ENCODE results near the gene MTREX. TPM values are rescaled to one million over a fixed set of nuclear protein-coding genes. Genes with fewer than 3 reads are reported as not detected.

The MTREX gene
- total RNA-seq, 2 experiments from 2014 or later = 62.7 to 125 TPM

DNA sequence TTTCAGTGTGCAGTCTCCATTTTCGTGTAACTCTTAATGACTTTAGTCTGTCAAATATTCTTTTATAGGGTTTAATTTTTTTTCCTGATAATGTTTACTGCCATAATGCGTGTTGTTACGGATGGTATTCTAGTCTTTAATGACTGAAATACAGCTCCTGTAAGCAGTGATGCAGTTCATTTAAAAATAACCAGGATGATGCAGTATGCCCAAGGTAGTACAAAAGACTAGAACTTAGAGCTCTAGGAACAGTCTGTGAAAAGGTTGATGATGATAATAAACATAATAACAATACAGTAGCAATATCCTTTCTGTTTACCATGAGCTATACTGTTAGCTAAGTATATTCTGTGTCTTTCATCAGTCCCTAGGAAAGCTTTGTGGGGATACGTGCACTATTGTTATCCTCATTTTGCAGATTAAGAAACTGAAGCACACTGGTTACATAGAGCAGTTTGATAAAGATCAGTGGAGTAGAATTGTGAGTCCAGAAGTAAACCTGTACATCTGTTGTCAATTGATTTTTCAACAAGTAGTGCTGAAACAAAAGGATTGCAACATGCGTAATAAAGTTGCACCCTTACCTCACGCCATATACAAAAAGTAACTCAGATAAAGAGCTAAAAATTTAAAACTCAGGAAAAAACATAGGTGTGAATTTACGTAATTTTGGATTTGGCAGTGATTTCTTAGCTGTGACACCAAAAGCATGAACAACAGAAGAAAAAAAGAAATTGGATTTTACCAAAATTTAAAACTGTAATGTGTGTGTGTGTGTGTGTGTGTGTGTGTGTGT is 64.5 kb downstream of the MTREX start:
- Histone ChIP-seq H3K4me1 (ENCODE audit: insufficient read depth, low read length, poor library complexity, severe bottlenecking) (no peaks in the 10 kb centered on the region), H3K79me2 (ENCODE audit: insufficient read depth, low read depth, low read length) (no peaks in the 10 kb centered on the region), H3K4me2 (ENCODE audit: low read length) (no peak overlapping the region), H3K9me2 (ENCODE audit: insufficient read depth, low read length) (no peaks in the 10 kb centered on the region), H3K4me3 (ENCODE audit: low read depth, low read length, poor library complexity, severe bottlenecking) (no peak overlapping the region), H2AFZ (ENCODE audit: low read length) (no peak overlapping the region), H4K20me1 (ENCODE audit: insufficient read depth, low read length) (no peaks in the 10 kb centered on the region), H3K27ac (ENCODE audit: low read depth, low read length, poor library complexity, severe bottlenecking) (no peak overlapping the region), H3K9me3 (ENCODE audit: low read length) (peaks cover 25% of the 10 kb centered on the region), H3K36me3 (ENCODE audit: insufficient read depth, low read length) (peaks cover 94% of the 10 kb centered on the region)
- DNase-seq (ENCODE audit: low spot score) = no peak
- ChIA-PET POLR2A (interaction anchor here (0.7 to 1.7 kb wide), 6 partner anchors 10 to 278 kb away, joined by 3 to 5 read pairs (median 4); no protein-coding TSS in a partner anchor), CTCF (ENCODE audit: unreplicated experiment) (no interaction called here)
- TF ChIP-seq, protein P1, sequence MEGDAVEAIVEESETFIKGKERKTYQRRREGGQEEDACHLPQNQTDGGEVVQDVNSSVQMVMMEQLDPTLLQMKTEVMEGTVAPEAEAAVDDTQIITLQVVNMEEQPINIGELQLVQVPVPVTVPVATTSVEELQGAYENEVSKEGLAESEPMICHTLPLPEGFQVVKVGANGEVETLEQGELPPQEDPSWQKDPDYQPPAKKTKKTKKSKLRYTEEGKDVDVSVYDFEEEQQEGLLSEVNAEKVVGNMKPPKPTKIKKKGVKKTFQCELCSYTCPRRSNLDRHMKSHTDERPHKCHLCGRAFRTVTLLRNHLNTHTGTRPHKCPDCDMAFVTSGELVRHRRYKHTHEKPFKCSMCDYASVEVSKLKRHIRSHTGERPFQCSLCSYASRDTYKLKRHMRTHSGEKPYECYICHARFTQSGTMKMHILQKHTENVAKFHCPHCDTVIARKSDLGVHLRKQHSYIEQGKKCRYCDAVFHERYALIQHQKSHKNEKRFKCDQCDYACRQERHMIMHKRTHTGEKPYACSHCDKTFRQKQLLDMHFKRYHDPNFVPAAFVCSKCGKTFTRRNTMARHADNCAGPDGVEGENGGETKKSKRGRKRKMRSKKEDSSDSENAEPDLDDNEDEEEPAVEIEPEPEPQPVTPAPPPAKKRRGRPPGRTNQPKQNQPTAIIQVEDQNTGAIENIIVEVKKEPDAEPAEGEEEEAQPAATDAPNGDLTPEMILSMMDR (conservative IDR thresholded peaks at IDR 0.05; ENCODE audit: low read length) = no peak
- TF ChIP-seq EZH2phosphoT487 (IDR thresholded peaks at IDR 0.05; ENCODE audit: borderline replicate concordance, low read depth, low read length) = no peak
- intact Hi-C loops (cut with micrococcal nuclease; ENCODE audit: unreplicated experiment) = no loop called here
- no TSS peak for BruUV-seq (replicated peaks)

DNA sequence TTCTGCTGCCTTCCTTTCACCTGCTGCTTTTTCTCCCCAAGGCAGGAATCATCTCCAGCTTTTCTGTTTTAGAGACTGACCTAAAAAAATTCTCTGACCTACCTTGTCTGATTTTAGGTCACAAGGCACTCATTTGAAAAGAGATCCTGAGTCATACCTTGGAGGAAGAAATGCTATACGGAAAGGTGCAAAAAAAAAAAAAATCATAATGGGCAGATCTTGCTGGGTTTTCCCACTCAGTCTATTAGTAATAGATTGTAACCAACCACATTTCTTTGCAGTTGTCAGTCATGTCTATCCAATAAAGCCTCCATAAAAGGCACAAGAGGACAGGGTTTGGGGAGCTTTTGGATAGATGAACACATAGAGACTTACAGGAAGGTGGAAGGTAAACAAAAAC is 70.0 kb downstream of the MTREX start:
- H3K79me2 ChIP-seq (ENCODE audit: insufficient read depth, low read depth, low read length) = no peaks in the 10 kb centered on the region
- H3K4me3 ChIP-seq (ENCODE audit: low read depth, low read length, poor library complexity, severe bottlenecking) = no peak overlapping the region
- H3K4me2 ChIP-seq (ENCODE audit: low read length) = no peak overlapping the region
- DNase-seq (ENCODE audit: low spot score) = no peak
- no peaks in the 10 kb centered on the region for H4K20me1 ChIP-seq (ENCODE audit: insufficient read depth, low read length)
- intact Hi-C loops (cut with micrococcal nuclease; ENCODE audit: unreplicated experiment) = no loop called here
- POLR2A ChIA-PET = interaction anchor here (0.8 kb wide), 1 partner anchor 119 kb away, joined by 3 read pairs; no protein-coding TSS in a partner anchor
- H3K27ac ChIP-seq (ENCODE audit: low read depth, low read length, poor library complexity, severe bottlenecking) = no peak overlapping the region
- TF ChIP-seq, protein P1 (conservative IDR thresholded peaks at IDR 0.05; ENCODE audit: low read length) = no peak
- no peak for TF ChIP-seq EZH2phosphoT487 (IDR thresholded peaks at IDR 0.05; ENCODE audit: borderline replicate concordance, low read depth, low read length)
- H3K36me3 ChIP-seq (ENCODE audit: insufficient read depth, low read length) = peaks cover 96% of the 10 kb centered on the region
- H3K4me1 ChIP-seq (ENCODE audit: insufficient read depth, low read length, poor library complexity, severe bottlenecking) = no peaks in the 10 kb centered on the region
- CTCF ChIA-PET (ENCODE audit: unreplicated experiment) = no interaction called here
- no TSS peak for BruUV-seq (replicated peaks)
- peaks cover 4% of the 10 kb centered on the region; the same call in 1 of the 2 replicates for H3K9me3 ChIP-seq (ENCODE audit: low read length)
- H2AFZ ChIP-seq (ENCODE audit: low read length) = no peak overlapping the region
- no peaks in the 10 kb centered on the region for H3K9me2 ChIP-seq (ENCODE audit: insufficient read depth, low read length)

DNA sequence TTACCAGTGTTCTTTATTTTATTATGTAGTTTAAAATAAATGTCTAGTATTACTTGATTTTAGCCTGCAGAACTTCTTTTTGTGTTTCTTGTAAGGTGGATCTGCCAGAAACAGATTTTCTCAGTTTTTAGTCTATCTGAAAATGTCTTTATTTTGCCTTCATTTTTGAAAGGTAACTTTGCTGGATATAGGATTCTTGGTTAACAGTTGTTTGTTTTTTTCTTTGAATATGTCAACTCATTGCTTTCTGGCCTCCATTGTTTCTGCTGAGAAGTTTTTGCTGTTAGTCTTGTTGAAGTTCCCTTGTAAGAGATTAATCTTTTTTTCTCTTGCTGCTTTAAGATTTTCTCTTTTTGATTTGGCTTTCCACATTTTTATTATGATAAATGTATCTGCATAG is 75.5 kb downstream of the MTREX start:
- Histone ChIP-seq H3K27ac (ENCODE audit: low read depth, low read length, poor library complexity, severe bottlenecking) (no peak overlapping the region), H3K9me2 (ENCODE audit: insufficient read depth, low read length) (no peaks in the 10 kb centered on the region), H2AFZ (ENCODE audit: low read length) (no peak overlapping the region), H3K9me3 (ENCODE audit: low read length) (peaks cover 10% of the 10 kb centered on the region; the same call in 1 of the 2 replicates), H3K4me2 (ENCODE audit: low read length) (no peak overlapping the region), H3K4me1 (ENCODE audit: insufficient read depth, low read length, poor library complexity, severe bottlenecking) (no peaks in the 10 kb centered on the region), H3K36me3 (ENCODE audit: insufficient read depth, low read length) (peaks cover 98% of the 10 kb centered on the region), H3K79me2 (ENCODE audit: insufficient read depth, low read depth, low read length) (peaks cover 16% of the 10 kb centered on the region; the same call in 1 of the 2 replicates), H4K20me1 (ENCODE audit: insufficient read depth, low read length) (no peaks in the 10 kb centered on the region), H3K4me3 (ENCODE audit: low read depth, low read length, poor library complexity, severe bottlenecking) (no peak overlapping the region)
- TF ChIP-seq, protein P1 (conservative IDR thresholded peaks at IDR 0.05; ENCODE audit: low read length) = no peak
- TF ChIP-seq EZH2phosphoT487 (IDR thresholded peaks at IDR 0.05; ENCODE audit: borderline replicate concordance, low read depth, low read length) = no peak
- BruUV-seq (replicated peaks) = no TSS peak
- intact Hi-C loops (cut with micrococcal nuclease; ENCODE audit: unreplicated experiment) = no loop called here
- POLR2A ChIA-PET = no interaction called here
- CTCF ChIA-PET (ENCODE audit: unreplicated experiment) = no interaction called here
- DNase-seq (ENCODE audit: low spot score) = no peak
